AG04450 (cell line): Measurements from ENCODE around the gene NPIPB2. TPM values are rescaled to one million over a fixed set of nuclear protein-coding genes. Genes with fewer than 3 reads are reported as not detected.
"Not testable (repeated sequence)": the region's sequence is repeated elsewhere in the genome, so short reads cannot be mapped to it uniquely, and the experiment has no call there.

ENCODE experiments used
- CTCF ChIA-PET: fragments of 300-600, 350-600 bp; formaldehyde crosslinking; extraction: SDS; loops from one replicate; lab custom pipeline; 2022; ENCODE audit warnings: antibody characterized with exemption, inconsistent platforms; lab: Charles Lee
- POLR2A ChIA-PET: fragments of 350-600 bp; formaldehyde crosslinking; extraction: SDS; loops from one replicate; lab custom pipeline; 2021; ENCODE audit warnings: antibody characterized with exemption, inconsistent platforms; lab: Yijun Ruan, JAX
- DNase-seq: peaks from one replicate; pipeline ENCODE4 v3.0.0-alpha.2; 2011; ENCODE audit warnings: low read depth, low spot score
- H3K27ac ChIP-seq: one replicate; pipeline ENCODE4 v1.5.1; 2012; ENCODE audit warnings: low read depth, low read length, control low read depth
- H3K27me3 ChIP-seq: one replicate; pipeline ENCODE4 v1.6.0; 2012; ENCODE audit warnings: low read length; ENCODE audit not compliant: control insufficient read depth, insufficient read depth
- H3K4me3 ChIP-seq: 2 replicates; pipeline ENCODE4 v1.5.1; 2011; ENCODE audit warnings: mild to moderate bottlenecking, low read depth, low read length, control low read depth
- H3K9me3 ChIP-seq: 2 replicates; pipeline ENCODE4 v1.5.1; 2012; ENCODE audit warnings: low read length; ENCODE audit not compliant: control insufficient read depth, insufficient read depth
- CTCF ChIP-seq: IDR thresholded peaks from 2 replicates; pipeline ENCODE4 v1.5.1; 2011; ENCODE audit warnings: low read depth, low read length, control low read depth, inconsistent platforms
- polyA plus RNA-seq: library from polyadenylated mRNA; depleted of rRNA; stranded (reverse); fragments of >200 nt; gene quantifications from 2 replicates; pipeline ENCODE4 v1.2.3, GENCODE V29; 2011

NPIPB2 gene
- polyA plus RNA-seq, 1 experiment: 5.2 TPM

DNA sequence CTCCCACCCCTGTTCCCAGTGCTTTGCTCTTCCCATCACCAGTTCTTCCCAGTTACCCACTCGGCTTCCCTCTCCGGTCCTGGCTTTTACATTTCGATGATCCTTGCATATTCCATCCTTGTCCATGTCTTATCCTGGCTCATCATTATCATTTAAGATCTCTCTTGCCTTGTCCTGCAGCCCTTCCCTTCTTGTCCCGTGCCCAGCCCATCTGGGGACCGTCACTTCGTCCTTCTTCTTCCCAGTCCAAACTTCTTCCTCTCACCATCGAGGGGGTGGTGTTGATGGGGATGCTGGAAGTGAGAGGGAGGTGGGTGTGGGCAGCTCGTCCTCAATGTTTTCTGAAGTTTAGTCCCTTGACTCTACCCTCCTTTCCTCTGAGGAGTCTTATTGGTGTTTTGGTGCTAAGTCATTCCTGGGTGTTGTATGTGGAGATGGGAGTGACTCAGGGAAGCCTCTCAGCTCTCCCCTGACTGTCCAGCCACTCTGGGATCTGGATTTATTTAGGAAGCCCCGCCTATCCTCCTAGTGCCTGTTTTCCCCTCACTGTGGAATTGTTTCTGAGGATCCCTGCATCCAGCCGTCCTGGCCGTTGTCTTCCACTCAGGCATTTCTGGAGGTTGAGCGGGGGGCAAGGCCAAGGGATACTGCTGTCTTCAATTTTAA is 35.7 kb upstream of the NPIPB2 start:
- H3K4me3 ChIP-seq: peak overlapping the region; percentile 76
- TF ChIP-seq CTCF: no peak
- peak overlapping the region; percentile 65 for H3K27ac ChIP-seq
- no peaks in the 10 kb centered on the region for H3K27me3 ChIP-seq
- no peaks in the 10 kb centered on the region; the same call in 1 of the 2 replicates for H3K9me3 ChIP-seq
- peak; percentile 56 for DNase-seq
- POLR2A ChIA-PET: interaction anchor here (0.5 to 1.6 kb wide), 5 partner anchors 9 to 590 kb away, joined by 3 to 9 read pairs (median 5); no protein-coding TSS in a partner anchor
- CTCF ChIA-PET: interaction anchor here (1.2 to 1.6 kb wide), 2 partner anchors 10 to 90 kb away, joined by 6 to 12 read pairs; no protein-coding TSS in a partner anchor

DNA sequence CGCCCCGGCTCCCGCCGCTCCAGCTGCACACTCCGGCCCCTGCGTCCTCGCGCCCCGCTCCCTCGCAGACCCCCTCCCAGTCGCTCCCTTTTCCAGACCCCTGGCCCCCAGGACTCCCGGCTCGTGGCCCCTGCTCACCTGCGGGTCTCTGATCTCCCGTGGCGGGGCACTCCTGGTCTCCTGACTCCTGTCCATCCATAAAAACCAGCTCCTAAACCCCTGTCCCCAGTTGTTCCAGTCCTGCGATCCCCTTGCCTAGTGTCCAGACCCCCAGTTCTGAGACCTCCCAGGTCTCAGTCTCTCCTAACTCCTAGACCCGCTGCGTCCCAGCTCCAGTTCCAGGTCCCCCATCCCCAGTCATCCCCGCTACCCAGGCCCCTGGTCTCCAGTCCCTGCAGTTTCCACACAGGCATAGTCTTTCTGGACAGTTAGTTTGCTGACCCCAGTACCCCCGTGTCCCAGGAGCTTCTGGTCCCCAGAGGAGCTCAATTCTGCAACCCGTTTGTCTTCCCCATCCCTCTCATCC is 35.1 kb upstream of the NPIPB2 start:
- POLR2A ChIA-PET: interaction anchor here (0.7 to 1.6 kb wide), 6 partner anchors 9 to 233 kb away, joined by 3 to 9 read pairs (median 4); no protein-coding TSS in a partner anchor
- no peak for DNase-seq
- TF ChIP-seq CTCF: no peak
- no peaks in the 10 kb centered on the region for H3K27me3 ChIP-seq
- peak overlapping the region; percentile 65 for H3K27ac ChIP-seq
- H3K9me3 ChIP-seq: no peaks in the 10 kb centered on the region; the same call in 1 of the 2 replicates
- H3K4me3 ChIP-seq: peak overlapping the region; percentile 76
- CTCF ChIA-PET: interaction anchor here (1.2 to 1.6 kb wide), 2 partner anchors 9 to 91 kb away, joined by 6 to 12 read pairs; no protein-coding TSS in a partner anchor

- TF ChIP-seq CTCF: no peak
- Histone ChIP-seq H3K27ac (no peak overlapping the region), H3K27me3 (no peaks in the 10 kb centered on the region), H3K9me3 (no peaks in the 10 kb centered on the region; the same call in 1 of the 2 replicates), H3K4me3 (no peak overlapping the region)
- CTCF ChIA-PET: interaction anchor here (1.0 to 2.8 kb wide), 3 partner anchors 14 to 95 kb away, joined by 3 to 26 read pairs (median 5); no protein-coding TSS in a partner anchor
- DNase-seq: no peak
- POLR2A ChIA-PET: no interaction called here
These were observed 31.2 kb upstream of the NPIPB2 start for GRCh38 chr16:11973070-11973469.

DNA sequence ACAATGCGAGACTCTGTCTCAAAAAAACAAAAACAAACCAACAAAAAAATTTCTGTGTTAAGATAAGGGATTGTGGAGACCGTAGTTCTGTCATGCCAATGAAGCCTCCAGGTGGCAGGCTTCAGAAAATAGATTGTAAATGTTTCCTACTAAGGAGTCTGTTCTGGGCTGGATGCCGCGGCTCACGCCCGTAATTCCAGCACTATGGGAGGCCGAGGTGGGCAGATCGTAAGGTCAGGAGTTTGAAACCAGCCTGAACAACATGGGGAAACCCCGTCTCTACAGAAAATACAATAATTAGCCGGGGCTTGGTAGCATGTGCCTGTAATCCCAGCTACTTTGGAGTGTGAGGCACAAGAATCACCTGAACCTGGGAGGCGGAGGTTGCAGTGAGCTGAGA is 30.3 kb upstream of the NPIPB2 start:
- H3K9me3 ChIP-seq: no peaks in the 10 kb centered on the region; the same call in 1 of the 2 replicates
- POLR2A ChIA-PET: no interaction called here
- CTCF ChIA-PET: interaction anchor here (0.7 to 2.8 kb wide), 4 partner anchors 13 to 96 kb away, joined by 3 to 26 read pairs (median 4); no protein-coding TSS in a partner anchor

GRCh38 chr16:11970292-11970691 is 28.4 kb upstream of the NPIPB2 start:
- H3K9me3 ChIP-seq, H3K27me3 ChIP-seq, POLR2A ChIA-PET, H3K4me3 ChIP-seq, H3K27ac ChIP-seq, DNase-seq: not testable (repeated sequence)
- CTCF ChIA-PET: interaction anchor here (1.6 kb wide), 1 partner anchor 98 kb away, joined by 5 read pairs; no protein-coding TSS in a partner anchor

More for the DNA sequence above, 30.3 kb upstream of the NPIPB2 start:
- Histone ChIP-seq H3K4me3 (no peak overlapping the region), H3K27ac (no peak overlapping the region), H3K27me3 (no peaks in the 10 kb centered on the region)
- no peak for DNase-seq
- peak; percentile 43 for TF ChIP-seq CTCF
